SK-N-SH treated with all-trans-retinoic acid at 6 μM for 48 hours (cell line): ENCODE data around the gene RTL10.

Source experiments
- ATAC-seq: fragments of 200-7000 bp; cut with Tn5 transposase; 3 replicates; pipeline ENCODE4 v1.9.1; 2020; ENCODE audit warnings: mild to moderate bottlenecking, moderate library complexity
- ARNTL ChIP-seq: fragments of 450-650 bp; formaldehyde crosslinking; IDR thresholded peaks from 2 replicates; pipeline ENCODE4 v1.5.0; 2020; ENCODE audit warnings: low read depth, mild to moderate bottlenecking, moderate library complexity, borderline replicate concordance
- BACH2 ChIP-seq: fragments of 250-450 bp; sonication (Bioruptor Pico); IDR thresholded peaks from 2 replicates; pipeline ENCODE4 v1.9.0; 2021; ENCODE audit warnings: mild to moderate bottlenecking, borderline replicate concordance
- CSDC2 ChIP-seq: fragments of 250-450 bp; sonication (Bioruptor Pico); IDR thresholded peaks from 2 replicates; pipeline ENCODE4 v1.5.0; 2020; ENCODE audit warnings: mild to moderate bottlenecking, moderate library complexity
- ESRRG ChIP-seq: fragments of 250-450 bp; sonication (Bioruptor Pico); IDR thresholded peaks from 2 replicates; pipeline ENCODE4 v1.6.1; 2021; ENCODE audit warnings: mild to moderate bottlenecking
- GLIS3 ChIP-seq: fragments of 250-450 bp; sonication (Bioruptor Pico); IDR thresholded peaks from 2 replicates; pipeline ENCODE4 v1.5.0; 2020; ENCODE audit warnings: mild to moderate bottlenecking, moderate library complexity
- ISL1 ChIP-seq: fragments of 250-450 bp; sonication (Bioruptor Pico); IDR thresholded peaks from 2 replicates; pipeline ENCODE4 v2.1.2; 2022; ENCODE audit warnings: mild to moderate bottlenecking, moderate library complexity
- OSR1 ChIP-seq: fragments of 250-450 bp; sonication (Bioruptor Pico); IDR thresholded peaks from 2 replicates; pipeline ENCODE4 v1.8.0; 2022; ENCODE audit warnings: moderate library complexity, mild to moderate bottlenecking, inconsistent platforms
- RARB ChIP-seq: fragments of 250-450 bp; sonication (Bioruptor Pico); IDR thresholded peaks from 2 replicates; pipeline ENCODE4 v1.8.0; 2021; ENCODE audit warnings: mild to moderate bottlenecking, moderate library complexity
- SNAI2 ChIP-seq: fragments of 250-450 bp; sonication (Bioruptor Pico); IDR thresholded peaks from 2 replicates; pipeline ENCODE4 v1.5.0; 2020; ENCODE audit warnings: mild to moderate bottlenecking, moderate library complexity
- TCF4 ChIP-seq: fragments of 250-450 bp; sonication (Bioruptor Pico); IDR thresholded peaks from 2 replicates; pipeline ENCODE4 v1.8.0; 2021; ENCODE audit warnings: mild to moderate bottlenecking, moderate library complexity, borderline replicate concordance
- TOX ChIP-seq: fragments of 250-450 bp; sonication (Bioruptor Pico); IDR thresholded peaks from 2 replicates; pipeline ENCODE4 v1.8.0; 2021; ENCODE audit warnings: mild to moderate bottlenecking, moderate library complexity, borderline replicate concordance
- ZC3H10 ChIP-seq: fragments of 250-450 bp; sonication (Bioruptor Pico); IDR thresholded peaks from 2 replicates; pipeline ENCODE4 v1.5.1; 2021; ENCODE audit warnings: mild to moderate bottlenecking, moderate library complexity
- ZFP3 ChIP-seq: fragments of 250-450 bp; sonication (Bioruptor Pico); IDR thresholded peaks from 2 replicates; pipeline ENCODE4 v1.5.0; 2020; ENCODE audit warnings: mild to moderate bottlenecking, moderate library complexity
- ZFP30 ChIP-seq: fragments of 450-650 bp; formaldehyde crosslinking; IDR thresholded peaks from 2 replicates; pipeline ENCODE4 v1.5.0; 2022; ENCODE audit warnings: mild to moderate bottlenecking, moderate library complexity
- ZNF565 ChIP-seq: fragments of 450-650 bp; formaldehyde crosslinking; conservative IDR thresholded peaks from 2 replicates; pipeline ENCODE4 v1.5.0; 2020; ENCODE audit warnings: low read depth, mild to moderate bottlenecking, moderate library complexity
- ZNF70 ChIP-seq: fragments of 450-650 bp; formaldehyde crosslinking; IDR thresholded peaks from 2 replicates; pipeline ENCODE4 v1.5.0; 2020; ENCODE audit warnings: mild to moderate bottlenecking, moderate library complexity
- ZNF8 ChIP-seq: fragments of 450-650 bp; formaldehyde crosslinking; IDR thresholded peaks from 2 replicates; pipeline ENCODE4 v1.5.0; 2020; ENCODE audit warnings: mild to moderate bottlenecking, moderate library complexity
- TF ChIP-seq, protein P1 (sequence below): fragments of 250-450 bp; sonication (Bioruptor Pico); IDR thresholded peaks from 2 replicates; pipeline ENCODE4 v1.8.0; 2021; ENCODE audit warnings: low read depth, mild to moderate bottlenecking, moderate library complexity, borderline replicate concordance
- TF ChIP-seq, protein P2 (sequence below): fragments of 250-450 bp; sonication (Bioruptor Pico); IDR thresholded peaks from 2 replicates; pipeline ENCODE4 v1.5.1; 2021; ENCODE audit warnings: mild to moderate bottlenecking, moderate library complexity
- TF ChIP-seq, protein P3 (sequence below): fragments of 250-450 bp; sonication (Bioruptor Pico); IDR thresholded peaks from 2 replicates; pipeline ENCODE4 v1.8.0; 2020; ENCODE audit warnings: mild to moderate bottlenecking, moderate library complexity, borderline replicate concordance
- TF ChIP-seq, protein P4 (sequence below): fragments of 250-450 bp; sonication (Bioruptor Pico); IDR thresholded peaks from 2 replicates; pipeline ENCODE4 v1.5.1; 2020; ENCODE audit warnings: low read depth, mild to moderate bottlenecking, moderate library complexity
- TF ChIP-seq, protein P5 (sequence below): fragments of 250-450 bp; sonication (Bioruptor Pico); IDR thresholded peaks from 2 replicates; pipeline ENCODE4 v1.5.0; 2020; ENCODE audit warnings: mild to moderate bottlenecking, moderate library complexity

Gene RTL10

DNA sequence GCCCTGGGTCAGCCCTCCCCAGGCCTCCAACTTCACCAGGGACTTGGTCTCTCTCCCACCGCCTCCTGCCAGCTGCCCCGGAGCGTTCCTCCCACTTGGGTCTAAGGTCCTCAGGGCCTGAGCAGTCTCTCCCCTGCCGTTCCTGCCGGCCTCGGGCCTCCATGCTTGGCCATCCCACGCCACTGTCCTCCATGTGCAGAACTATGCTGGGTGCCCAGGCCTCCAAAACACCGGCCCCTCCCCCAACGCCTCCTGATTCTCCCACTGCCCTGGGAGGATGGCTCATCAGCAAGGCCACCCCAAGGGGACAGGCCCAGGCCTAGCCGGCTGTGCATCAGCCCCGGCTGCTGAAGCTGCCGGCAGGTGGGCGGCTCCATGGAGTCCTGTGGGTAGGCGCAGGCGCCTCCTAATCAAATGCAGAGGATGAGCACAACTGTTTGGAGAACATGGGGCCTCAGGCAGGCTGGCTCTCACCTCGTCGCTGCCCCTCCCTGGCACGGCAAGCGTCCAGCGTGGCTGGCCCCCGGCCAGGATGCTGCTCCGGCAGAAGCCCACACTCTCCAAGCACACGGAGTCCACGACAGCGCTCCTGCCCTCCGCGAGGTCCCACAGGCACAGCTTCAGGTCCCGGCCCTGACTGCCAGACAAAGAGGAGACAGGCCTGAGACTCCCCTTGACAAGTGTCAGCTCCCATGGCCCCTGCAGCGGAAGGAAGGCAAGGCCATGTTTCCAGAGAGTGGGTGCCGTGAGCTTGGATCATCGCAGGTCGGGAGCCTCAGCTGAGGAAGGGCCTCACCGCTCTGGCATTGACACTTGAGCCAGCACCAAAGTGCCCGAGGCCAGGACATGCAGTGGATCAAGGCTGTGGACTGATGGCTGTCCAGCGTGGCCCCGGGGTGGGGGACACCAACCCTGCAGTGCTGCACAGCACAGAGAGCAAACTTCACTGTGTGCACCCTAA lies 42.6 kb downstream of the RTL10 start:
- TF ChIP-seq ZNF8 (CRISPR knock-in tag): no peak
- TF ChIP-seq, all 23 proteins: peak for 0
- no peak; the same call in 2 of the 3 replicates for ATAC-seq

DNA sequence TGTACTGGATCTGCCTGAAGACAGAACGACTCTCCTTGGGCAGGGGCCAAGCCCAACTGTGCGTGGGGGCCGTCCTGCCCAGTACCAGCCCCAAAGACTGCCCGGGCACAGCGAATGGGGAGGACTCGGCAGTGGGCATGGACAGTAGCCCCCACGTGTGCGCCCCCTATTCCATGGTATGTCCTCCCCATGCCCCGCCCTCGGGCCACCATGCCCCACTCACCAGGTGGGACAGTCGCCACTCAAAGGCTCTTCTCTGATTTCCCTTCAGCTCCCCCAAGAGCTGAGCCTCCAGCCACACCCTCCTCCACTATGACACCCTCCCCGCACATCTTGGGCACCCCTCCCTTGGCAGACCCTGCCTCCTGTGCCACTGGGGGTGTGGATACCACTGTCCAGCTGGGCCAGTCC lies 43.5 kb downstream of the RTL10 start:
- no peak for ATAC-seq

DNA sequence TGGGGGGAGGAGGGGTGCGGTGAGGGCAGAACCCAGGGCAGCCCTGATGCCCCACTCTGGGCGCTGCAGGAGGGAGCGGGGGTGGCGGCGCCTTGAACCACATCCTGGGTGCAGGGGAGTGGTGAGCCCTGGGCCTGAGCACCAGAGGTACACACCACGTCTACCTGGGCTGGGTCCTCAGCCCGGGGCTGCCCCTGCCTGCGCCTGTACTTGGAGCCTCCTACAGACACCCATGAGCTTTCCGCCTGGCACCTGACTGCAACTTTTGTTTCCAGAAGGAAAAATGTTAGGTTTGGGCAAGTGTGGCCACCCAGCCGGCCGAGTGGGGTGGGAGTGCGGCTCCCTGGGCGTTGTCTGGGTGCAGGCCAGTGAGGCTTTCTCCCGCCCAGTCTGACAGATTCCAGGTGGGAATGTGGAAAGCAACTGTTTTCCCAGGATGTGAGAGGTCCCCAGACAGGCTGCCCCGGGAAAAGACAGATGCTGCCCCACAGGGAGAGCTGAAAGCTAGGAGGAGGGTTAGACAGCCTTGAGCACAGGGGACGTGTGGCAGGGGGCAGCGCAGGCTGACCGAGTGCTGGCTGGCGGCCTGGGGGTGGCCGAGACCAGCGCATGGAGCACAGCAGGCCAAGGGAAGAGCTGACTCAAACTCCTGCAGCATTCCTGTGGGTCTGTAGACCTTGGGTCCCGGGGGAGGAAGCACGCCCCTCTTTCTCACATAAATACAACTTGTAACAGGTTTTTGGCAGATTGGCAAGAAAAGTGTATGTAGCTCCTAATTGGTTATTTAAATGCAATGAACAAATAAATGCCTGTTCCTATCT lies 44.1 kb downstream of the RTL10 start:
- peak; percentile 43 for ATAC-seq
- TF ChIP-seq ZNF70 (CRISPR knock-in tag) (no peak), RARB (CRISPR knock-in tag) (no peak), ZC3H10 (CRISPR knock-in tag) (no peak), ISL1 (no peak), ARNTL (no peak), GLIS3 (CRISPR knock-in tag) (no peak), ZNF8 (CRISPR knock-in tag) (no peak), BACH2 (CRISPR knock-in tag) (no peak), TCF4 (CRISPR knock-in tag) (no peak), ESRRG (no peak), ZFP3 (CRISPR knock-in tag) (no peak), ZFP30 (CRISPR knock-in tag) (no peak), ZNF565 (CRISPR knock-in tag) (no peak), SNAI2 (CRISPR knock-in tag) (no peak)
- TF ChIP-seq, protein P1, sequence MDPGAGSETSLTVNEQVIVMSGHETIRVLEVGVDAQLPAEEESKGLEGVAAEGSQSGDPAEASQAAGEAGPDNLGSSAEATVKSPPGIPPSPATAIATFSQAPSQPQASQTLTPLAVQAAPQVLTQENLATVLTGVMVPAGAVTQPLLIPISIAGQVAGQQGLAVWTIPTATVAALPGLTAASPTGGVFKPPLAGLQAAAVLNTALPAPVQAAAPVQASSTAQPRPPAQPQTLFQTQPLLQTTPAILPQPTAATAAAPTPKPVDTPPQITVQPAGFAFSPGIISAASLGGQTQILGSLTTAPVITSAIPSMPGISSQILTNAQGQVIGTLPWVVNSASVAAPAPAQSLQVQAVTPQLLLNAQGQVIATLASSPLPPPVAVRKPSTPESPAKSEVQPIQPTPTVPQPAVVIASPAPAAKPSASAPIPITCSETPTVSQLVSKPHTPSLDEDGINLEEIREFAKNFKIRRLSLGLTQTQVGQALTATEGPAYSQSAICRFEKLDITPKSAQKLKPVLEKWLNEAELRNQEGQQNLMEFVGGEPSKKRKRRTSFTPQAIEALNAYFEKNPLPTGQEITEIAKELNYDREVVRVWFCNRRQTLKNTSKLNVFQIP: no peak
- TF ChIP-seq, protein P2, sequence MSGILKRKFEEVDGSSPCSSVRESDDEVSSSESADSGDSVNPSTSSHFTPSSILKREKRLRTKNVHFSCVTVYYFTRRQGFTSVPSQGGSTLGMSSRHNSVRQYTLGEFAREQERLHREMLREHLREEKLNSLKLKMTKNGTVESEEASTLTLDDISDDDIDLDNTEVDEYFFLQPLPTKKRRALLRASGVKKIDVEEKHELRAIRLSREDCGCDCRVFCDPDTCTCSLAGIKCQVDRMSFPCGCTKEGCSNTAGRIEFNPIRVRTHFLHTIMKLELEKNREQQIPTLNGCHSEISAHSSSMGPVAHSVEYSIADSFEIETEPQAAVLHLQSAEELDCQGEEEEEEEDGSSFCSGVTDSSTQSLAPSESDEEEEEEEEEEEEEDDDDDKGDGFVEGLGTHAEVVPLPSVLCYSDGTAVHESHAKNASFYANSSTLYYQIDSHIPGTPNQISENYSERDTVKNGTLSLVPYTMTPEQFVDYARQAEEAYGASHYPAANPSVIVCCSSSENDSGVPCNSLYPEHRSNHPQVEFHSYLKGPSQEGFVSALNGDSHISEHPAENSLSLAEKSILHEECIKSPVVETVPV (CRISPR knock-in tag): no peak
- TF ChIP-seq, protein P3, sequence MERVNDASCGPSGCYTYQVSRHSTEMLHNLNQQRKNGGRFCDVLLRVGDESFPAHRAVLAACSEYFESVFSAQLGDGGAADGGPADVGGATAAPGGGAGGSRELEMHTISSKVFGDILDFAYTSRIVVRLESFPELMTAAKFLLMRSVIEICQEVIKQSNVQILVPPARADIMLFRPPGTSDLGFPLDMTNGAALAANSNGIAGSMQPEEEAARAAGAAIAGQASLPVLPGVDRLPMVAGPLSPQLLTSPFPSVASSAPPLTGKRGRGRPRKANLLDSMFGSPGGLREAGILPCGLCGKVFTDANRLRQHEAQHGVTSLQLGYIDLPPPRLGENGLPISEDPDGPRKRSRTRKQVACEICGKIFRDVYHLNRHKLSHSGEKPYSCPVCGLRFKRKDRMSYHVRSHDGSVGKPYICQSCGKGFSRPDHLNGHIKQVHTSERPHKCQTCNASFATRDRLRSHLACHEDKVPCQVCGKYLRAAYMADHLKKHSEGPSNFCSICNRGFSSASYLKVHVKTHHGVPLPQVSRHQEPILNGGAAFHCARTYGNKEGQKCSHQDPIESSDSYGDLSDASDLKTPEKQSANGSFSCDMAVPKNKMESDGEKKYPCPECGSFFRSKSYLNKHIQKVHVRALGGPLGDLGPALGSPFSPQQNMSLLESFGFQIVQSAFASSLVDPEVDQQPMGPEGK: no peak

More for the DNA sequence above, 43.5 kb downstream of the RTL10 start:
- TF ChIP-seq ESRRG (no peak), ZC3H10 (CRISPR knock-in tag) (no peak), ZFP3 (CRISPR knock-in tag) (no peak), ARNTL (no peak), CSDC2 (CRISPR knock-in tag) (no peak), ZNF8 (CRISPR knock-in tag) (no peak), TCF4 (CRISPR knock-in tag) (no peak), OSR1 (CRISPR knock-in tag) (no peak), ZNF565 (CRISPR knock-in tag) (no peak), SNAI2 (CRISPR knock-in tag) (no peak), TOX (CRISPR knock-in tag) (no peak)
- TF ChIP-seq, protein P4, sequence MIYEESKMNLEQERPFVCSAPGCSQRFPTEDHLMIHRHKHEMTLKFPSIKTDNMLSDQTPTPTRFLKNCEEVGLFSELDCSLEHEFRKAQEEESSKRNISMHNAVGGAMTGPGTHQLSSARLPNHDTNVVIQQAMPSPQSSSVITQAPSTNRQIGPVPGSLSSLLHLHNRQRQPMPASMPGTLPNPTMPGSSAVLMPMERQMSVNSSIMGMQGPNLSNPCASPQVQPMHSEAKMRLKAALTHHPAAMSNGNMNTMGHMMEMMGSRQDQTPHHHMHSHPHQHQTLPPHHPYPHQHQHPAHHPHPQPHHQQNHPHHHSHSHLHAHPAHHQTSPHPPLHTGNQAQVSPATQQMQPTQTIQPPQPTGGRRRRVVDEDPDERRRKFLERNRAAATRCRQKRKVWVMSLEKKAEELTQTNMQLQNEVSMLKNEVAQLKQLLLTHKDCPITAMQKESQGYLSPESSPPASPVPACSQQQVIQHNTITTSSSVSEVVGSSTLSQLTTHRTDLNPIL (CRISPR knock-in tag): no peak
- TF ChIP-seq, protein P5, sequence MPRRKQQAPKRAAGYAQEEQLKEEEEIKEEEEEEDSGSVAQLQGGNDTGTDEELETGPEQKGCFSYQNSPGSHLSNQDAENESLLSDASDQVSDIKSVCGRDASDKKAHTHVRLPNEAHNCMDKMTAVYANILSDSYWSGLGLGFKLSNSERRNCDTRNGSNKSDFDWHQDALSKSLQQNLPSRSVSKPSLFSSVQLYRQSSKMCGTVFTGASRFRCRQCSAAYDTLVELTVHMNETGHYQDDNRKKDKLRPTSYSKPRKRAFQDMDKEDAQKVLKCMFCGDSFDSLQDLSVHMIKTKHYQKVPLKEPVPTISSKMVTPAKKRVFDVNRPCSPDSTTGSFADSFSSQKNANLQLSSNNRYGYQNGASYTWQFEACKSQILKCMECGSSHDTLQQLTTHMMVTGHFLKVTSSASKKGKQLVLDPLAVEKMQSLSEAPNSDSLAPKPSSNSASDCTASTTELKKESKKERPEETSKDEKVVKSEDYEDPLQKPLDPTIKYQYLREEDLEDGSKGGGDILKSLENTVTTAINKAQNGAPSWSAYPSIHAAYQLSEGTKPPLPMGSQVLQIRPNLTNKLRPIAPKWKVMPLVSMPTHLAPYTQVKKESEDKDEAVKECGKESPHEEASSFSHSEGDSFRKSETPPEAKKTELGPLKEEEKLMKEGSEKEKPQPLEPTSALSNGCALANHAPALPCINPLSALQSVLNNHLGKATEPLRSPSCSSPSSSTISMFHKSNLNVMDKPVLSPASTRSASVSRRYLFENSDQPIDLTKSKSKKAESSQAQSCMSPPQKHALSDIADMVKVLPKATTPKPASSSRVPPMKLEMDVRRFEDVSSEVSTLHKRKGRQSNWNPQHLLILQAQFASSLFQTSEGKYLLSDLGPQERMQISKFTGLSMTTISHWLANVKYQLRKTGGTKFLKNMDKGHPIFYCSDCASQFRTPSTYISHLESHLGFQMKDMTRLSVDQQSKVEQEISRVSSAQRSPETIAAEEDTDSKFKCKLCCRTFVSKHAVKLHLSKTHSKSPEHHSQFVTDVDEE (CRISPR knock-in tag): no peak
- TF ChIP-seq, protein P3: no peak
